ENCODE data around the gene PRRX1.

Gene PRRX1

DNA sequence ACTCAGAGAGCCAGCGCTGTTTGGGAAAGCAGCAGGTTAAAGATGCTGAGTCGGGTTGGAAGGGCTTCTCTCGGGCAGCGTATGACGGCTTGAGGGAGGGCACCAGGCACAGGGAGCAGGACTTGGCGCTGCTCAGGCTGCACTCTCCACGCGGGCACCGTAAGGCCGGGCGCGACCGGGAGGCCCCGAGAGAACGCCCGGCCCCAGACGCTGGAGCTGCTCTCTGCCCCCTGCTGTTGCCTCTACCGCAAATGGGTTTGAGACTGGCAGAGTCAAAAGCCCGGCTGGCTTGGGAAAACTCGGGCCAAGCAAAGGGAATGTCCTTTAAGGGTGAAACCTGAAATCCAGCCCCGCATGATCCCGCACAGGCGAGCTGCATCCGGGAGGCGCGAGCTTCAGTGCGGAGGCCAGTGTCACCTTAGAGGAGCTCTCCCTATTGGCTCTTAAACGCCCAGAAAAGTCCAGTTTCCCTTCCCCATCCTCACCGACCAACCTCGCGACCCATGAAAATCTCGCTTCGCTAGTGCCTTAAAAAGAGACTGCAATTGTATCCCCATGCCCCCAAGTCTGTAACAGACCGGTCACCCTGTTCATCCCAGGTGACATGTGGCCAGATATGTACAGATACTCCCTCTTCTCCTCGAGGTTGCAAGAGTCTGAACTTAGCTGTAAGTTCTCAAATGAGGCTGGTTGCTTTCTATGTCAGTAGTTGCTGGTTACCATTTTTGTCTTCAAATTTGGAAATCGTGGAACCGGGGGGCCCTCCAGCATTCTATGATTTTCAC lies 1.1 kb downstream of the PRRX1 start:
- no peak for DNase-seq (ENCODE audit: low read depth in 2 of 2)

DNA sequence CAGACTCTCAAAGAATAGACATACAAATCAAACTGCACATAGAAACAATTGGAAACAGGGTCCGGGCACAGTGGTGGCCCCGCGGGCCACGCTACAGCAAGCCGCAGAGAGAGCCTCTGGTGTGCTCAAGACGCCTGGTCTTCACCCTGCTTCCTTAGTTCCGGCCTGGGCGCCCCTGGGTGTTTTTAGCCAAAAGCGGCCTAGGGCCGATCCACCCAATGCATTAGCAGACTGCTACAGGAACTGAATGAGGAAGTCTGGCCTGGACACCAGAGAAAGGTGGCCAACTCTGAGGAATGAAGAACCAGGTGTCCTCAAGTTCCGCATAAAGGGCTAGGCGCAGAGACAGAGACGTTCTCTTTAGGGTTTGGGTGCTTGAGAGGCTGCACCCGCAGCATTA lies 1.7 kb downstream of the PRRX1 start:
- DNase-seq (ENCODE audit: low read depth in 2 of 2): no peak

DNA sequence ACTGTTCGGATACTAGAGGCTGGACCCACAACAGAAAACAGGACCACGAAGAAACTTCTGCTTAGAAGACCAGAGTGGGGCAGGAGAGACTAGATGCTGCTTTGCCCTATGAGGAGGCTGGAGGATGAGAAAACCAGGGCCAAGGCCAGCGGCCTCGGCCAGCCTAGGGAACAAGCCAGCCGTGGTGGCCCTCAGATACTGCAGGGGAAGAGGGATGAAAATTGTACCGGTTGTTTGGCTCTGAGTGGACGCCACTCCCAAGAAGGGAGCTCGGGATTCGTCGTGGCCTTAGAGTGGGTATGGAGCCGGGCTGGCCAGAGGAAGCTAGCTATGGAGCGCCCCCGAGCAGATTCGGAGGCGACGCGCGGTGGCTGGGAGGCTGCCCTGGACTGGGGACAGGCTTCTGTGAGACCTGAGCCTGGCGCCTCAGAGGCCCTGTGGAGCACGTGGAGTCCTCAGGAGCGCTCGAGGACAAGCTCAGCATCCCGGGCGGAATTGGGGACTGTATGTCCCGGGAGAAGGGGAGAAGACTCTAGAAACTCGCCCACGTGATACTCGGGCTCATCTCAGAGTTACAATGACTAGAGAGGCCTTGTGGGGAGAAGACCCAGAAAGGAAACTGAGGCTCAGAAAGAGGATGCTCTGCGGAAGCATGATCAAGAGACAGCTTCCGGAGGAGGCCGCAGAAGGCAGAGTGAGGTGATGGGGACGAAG lies 2.8 kb downstream of the PRRX1 start:
- DNase-seq (ENCODE audit: low read depth in 2 of 2): no peak

DNA sequence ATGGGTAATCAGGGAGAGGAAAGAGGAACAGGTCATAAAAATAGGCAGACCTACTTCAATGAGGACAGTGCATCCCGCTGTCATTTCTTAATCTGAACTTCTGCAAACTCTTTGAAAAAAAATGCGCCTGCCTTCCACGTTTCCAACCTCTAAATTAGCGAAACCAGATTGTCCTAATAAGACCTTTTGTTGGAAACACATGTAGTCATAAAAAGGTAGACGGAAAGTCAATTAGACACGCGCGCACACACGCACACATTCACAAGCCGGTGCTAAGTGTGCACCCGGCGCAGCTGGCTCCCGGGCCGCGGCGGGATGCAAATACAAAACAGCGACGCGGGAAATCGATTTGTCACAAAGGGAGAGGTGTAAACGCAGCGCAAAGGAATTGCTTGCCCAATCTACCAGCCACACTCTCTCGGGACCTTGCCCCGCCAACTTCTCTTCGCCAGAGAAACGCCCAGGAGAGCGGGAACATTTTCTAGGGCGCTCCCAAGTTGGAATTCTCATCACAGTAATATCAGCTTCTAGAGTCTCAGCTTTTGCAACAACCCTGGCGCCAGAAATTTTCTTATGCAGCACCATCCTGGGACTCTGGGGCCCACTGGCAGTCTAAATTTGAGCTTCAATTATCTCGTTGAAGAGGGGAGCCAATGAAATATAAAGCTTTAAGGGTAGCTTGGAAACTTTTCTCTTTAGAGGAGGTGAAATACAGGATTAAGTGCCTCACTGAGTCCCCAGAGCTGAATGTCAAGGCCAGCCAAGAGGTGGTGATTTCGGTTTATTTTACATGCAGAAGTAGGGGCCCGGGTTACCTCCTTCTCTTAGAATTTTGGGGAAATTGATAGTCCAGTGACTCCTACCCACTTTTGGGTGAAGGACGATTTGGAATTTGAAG lies 4.5 kb downstream of the PRRX1 start:
- DNase-seq (ENCODE audit: low read depth in 2 of 2): no peak

DNA sequence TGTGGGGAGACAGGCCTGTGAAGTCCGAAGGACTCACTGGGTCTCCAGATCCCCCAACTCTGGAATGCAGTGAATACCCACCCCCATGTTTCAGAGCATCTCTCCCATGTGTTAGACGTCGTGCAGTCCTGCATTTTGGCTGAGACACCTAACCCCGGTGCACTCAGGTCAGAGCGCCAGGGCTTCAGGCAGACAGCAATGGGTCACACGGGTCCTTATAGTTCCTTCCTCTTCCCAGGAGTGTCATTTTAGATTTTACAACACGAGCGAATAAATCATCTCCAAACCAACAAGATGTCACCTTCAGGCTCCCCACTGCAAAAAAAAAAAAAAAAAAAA lies 5.1 kb downstream of the PRRX1 start:
- DNase-seq (ENCODE audit: low read depth in 2 of 2): no peak

DNA sequence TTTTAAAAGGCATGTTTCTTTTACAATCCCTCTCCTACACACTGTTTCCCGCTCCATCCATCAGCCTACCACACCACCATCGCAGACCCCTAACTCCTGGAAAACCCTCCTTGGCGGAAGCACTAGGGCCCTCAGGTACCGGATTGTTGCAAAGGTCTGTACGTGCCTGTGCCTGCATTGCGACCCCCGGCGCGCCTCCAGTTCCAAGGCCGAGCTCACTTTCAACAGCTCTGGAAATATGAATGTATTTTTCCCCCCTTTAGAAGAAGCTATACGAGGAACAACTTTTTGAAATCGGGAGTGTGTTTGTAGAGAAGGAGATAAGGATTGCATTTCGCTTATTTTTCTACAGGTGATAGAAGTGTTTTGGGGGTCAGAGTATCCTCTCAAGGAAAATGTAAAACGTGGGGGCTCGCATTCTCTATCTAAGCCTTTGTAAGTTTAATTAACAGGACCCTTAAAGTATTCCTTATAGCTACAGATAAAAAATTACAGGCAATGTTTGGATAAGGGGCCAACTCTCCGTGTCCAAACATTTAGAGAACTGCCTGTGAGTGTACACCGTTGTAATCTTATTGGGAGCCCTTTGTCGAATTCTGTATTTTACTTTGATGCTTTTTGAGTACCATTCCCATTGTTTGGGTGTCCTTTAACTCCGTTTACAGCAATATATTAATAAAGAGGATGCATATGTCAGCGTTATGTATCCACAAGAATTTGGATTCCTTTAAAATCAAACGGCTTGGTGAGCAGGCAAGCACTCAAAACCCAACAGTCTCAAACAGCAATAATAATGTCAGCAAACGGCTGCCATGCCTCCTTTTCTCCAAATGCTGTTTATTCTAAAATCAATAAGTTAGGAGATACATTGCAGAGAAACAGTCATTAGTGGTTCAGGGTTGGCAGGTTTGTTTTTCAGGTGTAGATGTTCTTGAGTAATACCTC lies 5.9 kb downstream of the PRRX1 start:
- no peak for DNase-seq (ENCODE audit: low read depth in 2 of 2)

DNA sequence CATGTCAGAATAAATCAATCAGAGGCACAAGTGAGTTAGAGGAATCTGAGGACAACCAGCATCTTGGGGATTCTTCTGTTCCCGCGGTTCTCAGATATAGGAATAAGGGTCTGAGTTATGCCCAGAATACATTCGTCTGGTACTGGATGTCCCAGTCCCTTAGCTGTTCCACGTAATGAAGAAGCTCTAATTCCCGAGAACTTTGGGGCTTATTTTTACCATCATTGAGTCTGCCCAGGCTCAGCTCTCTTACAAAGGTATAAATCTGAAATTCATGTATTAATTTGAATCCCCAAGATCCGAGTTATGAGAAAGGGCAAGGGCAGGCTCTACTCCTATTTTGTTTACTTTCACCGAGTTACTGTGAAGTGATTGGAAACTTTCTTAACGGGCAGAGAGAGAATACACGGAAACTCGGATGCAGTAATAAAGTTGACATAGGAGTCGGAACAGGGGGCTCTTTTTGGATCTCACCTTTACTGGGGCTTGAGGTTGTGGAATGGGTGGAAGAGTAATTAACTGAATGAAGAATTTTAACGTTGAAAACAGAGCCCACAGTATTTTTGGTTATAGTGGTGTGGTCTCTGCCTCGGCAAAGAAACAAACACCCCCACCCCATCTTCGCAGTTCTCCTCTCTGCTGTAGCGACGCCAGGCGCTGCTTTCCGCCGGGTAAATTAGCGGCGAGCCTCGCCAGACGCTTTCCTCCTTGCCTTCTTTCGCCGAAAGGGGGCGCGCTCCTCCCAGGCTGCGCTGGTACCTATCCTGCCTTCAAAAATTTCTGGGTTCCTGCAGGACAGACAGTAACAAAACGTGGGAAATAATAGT lies 7.1 kb downstream of the PRRX1 start:
- no peak for DNase-seq (ENCODE audit: low read depth in 2 of 2)

DNA sequence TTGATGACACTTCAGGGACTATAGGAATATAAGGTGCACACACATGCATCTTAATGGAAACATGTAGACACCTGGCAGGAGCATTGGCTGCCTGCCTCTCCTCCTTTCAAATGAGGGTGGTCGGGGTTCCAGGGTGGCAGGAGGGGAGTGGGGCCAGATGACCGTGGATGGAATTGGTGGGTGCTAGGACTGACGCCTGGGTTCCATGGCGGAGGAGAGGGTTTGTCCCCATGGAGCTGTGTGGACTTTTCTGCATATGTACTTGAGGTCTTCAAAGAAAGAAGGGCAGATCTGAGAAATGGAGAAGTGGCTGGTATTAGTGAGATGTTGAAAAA lies 7.7 kb downstream of the PRRX1 start:
- no peak for DNase-seq (ENCODE audit: low read depth in 2 of 2)

DNA sequence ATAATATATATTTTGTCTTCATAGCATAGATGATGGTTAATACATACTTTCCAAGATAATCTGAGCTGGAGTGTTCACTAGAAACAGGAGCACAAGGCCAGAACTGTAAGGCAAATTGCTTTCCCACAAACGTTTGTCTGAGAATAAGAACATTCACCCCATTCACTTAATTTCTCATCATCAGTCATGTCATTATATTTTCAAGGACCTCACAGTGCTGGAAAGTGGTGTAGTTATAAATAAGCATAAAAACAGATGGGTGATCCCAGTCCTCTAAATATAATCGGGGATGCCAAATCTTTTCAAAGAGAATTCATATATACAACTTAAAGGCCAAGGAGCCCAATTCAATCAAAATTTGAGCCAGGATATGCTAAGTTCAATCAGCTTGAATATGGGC lies 8.4 kb downstream of the PRRX1 start:
- DNase-seq (ENCODE audit: low read depth in 2 of 2): no peak

DNA sequence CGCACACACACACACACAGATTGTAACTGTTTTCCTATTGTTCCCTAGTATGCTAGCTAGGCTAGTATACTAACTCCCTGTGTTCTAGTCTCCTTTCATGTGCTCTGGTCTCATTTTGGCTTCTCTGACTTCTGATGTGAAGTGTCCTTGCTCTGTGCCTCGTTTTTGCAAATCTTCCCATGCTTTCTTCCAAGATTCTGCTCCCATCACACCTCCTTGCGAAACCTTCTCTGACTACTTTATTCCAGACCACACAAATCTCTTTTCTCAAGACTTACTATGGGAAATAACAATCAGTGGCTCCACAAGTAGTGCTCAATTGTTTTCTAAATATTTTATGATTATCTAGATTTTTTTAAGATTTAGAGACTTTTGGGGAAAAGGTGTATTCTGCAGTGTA lies 10.3 kb downstream of the PRRX1 start:
- DNase-seq (ENCODE audit: low read depth in 2 of 2): no peak

DNA sequence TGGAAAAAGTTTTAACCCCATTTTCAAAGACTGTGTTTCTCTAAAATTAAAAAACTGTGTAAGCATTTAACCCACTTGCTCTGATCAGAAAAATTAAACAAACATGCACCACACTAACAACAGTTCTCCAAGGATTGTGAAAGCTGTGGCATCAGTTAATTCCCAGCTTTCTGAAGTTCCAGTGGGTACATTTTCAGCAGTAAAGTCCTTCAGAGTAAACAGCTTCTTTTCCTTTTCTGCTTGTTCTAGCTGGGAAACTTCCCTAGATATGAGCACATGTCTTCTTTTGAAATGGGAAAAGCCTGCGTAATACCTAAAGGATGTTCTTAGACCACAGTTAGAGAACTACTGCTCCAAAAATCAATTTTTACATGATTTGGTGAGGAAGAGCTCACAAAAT lies 11.1 kb downstream of the PRRX1 start:
- DNase-seq (ENCODE audit: low read depth in 2 of 2): no peak

DNA sequence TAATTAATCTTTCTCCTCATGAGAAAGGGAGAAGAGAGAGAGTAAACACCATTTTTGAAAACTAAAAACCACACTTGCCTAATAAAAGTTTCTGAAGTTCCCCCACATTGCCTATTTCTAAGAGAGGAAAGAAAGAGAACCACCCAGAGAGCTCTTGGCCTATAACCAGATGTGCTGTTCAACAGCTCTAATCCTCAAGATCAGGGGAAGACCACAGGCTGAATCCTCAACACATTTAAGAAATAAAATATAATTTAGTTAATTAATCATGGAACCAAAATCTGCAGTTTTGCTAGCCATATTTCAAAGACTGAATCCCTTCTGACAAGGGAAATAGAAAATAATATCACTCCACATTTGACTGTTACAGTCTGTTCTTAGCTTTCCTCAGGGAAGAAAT lies 11.9 kb downstream of the PRRX1 start:
- DNase-seq (ENCODE audit: low read depth in 2 of 2): no peak

DNA sequence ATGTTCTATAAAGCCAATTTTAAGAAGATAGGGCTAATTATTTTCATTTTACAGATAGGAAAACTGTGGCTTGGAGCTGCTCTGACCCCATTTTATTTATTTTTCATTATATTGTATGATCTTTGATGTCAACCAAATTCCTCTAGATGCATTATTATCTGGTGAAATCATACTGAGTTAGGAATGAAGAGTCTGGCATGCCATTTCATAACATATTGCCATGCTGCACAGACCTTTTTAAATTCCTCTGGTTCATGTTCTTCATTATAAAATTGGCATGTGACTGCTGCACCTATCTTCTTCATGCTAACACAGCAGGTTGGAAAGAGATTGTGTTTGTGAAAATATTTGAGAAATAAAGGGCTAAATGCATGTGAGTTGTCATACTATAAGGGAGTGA lies 12.7 kb downstream of the PRRX1 start:
- no peak for DNase-seq (ENCODE audit: low read depth in 2 of 2)

DNA sequence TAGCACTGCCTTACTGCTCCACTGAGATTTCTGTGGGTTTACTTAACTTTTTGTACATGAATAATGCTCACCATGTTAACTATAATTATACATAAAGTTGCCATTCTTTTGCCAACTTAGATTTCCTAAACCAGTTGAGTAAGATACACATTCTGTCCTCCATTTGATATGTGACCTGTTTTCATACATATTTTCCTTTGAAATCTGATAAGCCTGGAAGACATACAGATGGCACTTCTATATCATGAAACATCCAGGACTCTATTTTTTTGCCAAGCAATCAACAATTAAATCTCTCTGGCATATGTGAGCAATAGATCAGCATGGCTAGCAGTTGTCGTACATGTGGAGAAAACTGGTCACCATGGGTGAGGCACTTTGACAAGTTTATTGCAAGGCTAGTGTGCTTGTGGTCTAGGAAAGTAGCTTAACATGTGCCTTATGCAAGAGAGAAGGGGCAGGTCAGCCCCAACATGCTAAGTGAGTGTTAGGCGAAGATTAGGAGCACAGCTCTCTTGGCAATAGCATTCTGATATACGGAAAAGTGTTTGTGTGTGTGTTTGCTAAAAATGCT lies 14.2 kb downstream of the PRRX1 start:
- DNase-seq (ENCODE audit: low read depth in 2 of 2): no peak

DNA sequence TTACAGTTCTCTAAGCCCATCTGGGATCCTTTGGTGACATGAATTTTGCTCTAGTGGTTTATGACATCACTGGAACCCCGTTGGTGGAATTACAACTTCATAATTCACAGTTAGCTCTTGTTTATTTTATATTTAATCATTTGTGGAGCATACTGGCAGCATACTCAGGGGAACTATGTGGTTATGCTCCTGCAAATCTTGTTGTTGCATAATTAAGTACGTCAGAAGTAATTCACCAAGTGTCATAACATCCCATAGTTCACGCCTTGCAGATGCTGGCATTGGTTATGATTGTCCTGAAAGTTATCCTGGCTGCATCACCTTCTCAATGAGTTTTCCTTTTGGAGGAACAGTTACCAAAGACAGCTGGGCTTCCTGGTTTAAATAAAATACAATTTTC lies 16.5 kb downstream of the PRRX1 start:
- no peak for DNase-seq (ENCODE audit: low read depth in 2 of 2)

DNA sequence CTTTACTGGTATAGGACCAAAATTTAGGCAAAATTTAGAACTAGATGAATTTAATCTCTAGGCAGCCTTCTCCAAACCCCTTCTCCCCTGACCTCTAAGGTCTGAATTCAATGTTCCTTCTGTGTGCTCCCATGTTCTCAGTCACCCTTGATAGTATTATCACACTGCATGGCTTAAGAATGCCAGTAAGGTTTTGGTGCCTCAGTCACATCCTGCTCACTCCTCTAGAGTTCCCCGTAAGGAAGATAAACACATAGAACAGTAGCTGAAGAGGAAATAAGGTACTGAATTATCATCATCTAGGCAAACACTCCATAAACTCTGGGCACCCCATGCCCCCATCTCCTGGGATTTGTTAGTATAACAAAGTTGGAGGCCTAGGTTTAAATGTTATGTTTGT lies 18.2 kb downstream of the PRRX1 start:
- DNase-seq (ENCODE audit: low read depth in 2 of 2): no peak

DNA sequence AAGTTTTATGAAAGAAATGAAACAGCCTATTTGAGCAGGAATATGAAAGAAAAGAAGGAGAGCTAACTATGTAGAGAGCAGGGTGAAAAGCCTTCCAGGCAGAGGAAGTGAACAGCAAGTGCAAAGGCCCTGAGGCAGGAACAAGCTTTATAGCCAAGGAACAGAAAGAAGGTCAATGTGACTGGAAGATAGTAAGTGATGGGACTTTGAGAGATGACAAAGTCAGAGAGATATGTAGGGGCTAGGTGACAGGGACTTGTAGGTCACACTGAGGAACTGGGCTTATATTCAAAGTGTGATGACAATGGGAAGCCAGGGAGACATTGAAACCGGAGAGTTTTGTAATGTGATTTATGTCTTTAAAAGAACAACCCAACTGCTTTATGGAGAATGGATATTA lies 18.9 kb downstream of the PRRX1 start:
- no peak for DNase-seq (ENCODE audit: low read depth in 2 of 2)

DNA sequence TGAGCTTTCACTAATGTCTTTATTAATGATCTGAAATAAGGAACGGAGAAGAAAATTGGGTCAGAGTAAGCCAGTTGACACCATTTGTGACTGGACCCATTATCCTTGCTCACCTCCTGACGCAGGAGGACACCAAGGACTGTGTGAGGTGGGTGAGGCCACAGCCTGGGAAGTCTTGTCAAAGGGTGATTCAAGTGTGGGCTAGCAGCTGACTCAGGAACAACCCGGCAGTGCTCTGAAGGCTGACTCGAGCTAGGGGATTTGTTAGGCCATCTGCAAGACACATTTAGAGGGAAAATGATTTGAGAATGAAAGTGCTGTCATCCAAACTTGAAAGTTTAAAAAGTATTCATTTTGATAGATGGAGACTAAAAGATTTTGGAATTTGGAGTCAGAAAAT lies 21.2 kb downstream of the PRRX1 start:
- DNase-seq (ENCODE audit: low read depth in 2 of 2): no peak

DNA sequence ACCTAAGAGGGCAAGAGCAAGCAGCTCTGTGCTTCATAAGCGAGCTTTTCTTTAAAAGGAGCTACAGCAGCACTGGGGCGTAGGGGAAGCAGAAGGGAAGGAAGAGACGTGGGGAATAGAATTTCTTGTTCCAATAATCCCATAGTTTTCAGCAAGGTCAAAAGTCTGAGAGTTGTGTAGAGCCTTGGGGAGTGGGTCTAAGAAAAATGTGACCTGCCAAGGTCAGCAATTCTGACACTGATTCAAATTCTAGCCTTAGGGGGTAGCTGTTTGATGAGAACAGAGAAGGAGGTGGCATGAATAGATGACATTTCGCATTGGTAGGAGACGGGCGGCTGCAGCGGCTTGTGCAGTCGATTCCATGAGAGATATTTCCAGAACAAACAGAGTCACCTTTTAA lies 22.4 kb downstream of the PRRX1 start:
- no peak for DNase-seq (ENCODE audit: low read depth in 2 of 2)

DNA sequence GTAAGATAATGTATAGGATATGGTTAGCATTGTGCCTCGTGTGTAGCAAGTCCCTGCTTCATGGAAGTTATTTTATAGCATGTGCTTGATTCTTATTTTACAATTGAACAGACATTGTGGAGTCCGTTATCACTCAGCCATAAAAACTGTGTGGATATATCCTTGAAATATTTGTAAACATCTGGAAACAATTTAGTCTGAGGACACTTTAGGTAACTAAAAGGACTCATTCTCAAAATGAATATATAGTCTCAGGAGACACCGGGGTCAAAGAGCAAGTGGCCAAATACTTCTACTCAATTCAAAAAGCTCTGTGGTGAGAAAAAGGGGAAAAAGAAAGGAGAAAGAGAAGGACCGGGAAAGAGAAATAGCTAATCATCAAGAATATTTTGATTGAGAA lies 23.7 kb downstream of the PRRX1 start:
- no peak for DNase-seq (ENCODE audit: low read depth in 2 of 2)

All from activated CD8-positive, alpha-beta memory T cell treated with anti-CD3 and anti-CD28 coated beads for 4 hours (primary cell).